Thyroid gland (tissue), 4 donors: ENCODE data around the gene STRBP. TPM values are rescaled to one million over a fixed set of nuclear protein-coding genes. Genes with fewer than 3 reads are reported as not detected.
"Not testable (repeated sequence)": the region's sequence is repeated elsewhere in the genome, so short reads cannot be mapped to it uniquely, and the experiment has no call there.

ENCODE experiments used
- DNase-seq, 2 donors: peaks; one replicate each; pipeline ENCODE4 v3.0.0-alpha.2; 2019
- H3K27ac ChIP-seq, 3 donors: fragments of 200-600 bp; sonication (generic); 1 replicate in 2 of 3; 2 replicates in 1 of 3; pipeline ENCODE4 v1.5.1; 2016 to 2019; ENCODE audit warnings: mild to moderate bottlenecking in 1 of 3, moderate library complexity in 1 of 3
- H3K27me3 ChIP-seq: fragments of 200-600 bp; sonication (generic); one replicate; pipeline ENCODE4 v1.5.1; 2019
- H3K36me3 ChIP-seq, 2 donors: fragments of 200-600 bp; sonication (generic); one replicate each; pipeline ENCODE4 v1.5.1; 2016 to 2019
- H3K4me1 ChIP-seq, 2 donors: fragments of 200-600 bp; sonication (generic); one replicate each; pipeline ENCODE4 v1.5.1; 2017 to 2019
- H3K4me3 ChIP-seq, 3 donors: fragments of 200-600 bp; sonication (generic); replicated peaks in 1 of 3; 1 replicate in 2 of 3; 2 replicates in 1 of 3; pipeline ENCODE4 v1.5.1; 2016; ENCODE audit warnings: mild to moderate bottlenecking in 1 of 3
- H3K9me3 ChIP-seq: fragments of 200-600 bp; sonication (generic); one replicate; pipeline ENCODE4 v1.5.1; 2017
- CTCF ChIP-seq, 6 experiments: fragments of 200-600 bp in 3 of 6; fragments of 450-650 bp in 3 of 6; sonication (generic) in 3 of 6; IDR thresholded peaks; one replicate each; pipeline ENCODE4 v1.5.1; 2016 to 2019; ENCODE audit warnings: antibody characterized with exemption in 6 of 6, mild to moderate bottlenecking in 2 of 6, inconsistent platforms in 1 of 6, moderate library complexity in 1 of 6
- POLR2A ChIP-seq, 2 donors: fragments of 450-650 bp; IDR thresholded peaks; one replicate each; pipeline ENCODE4 v1.6.1; 2017; ENCODE audit warnings: antibody characterized with exemption in 2 of 2, mild to moderate bottlenecking in 2 of 2, moderate library complexity in 1 of 2
- WGBS, 2 donors: methylation state at CpG; one replicate each; pipeline ENCODE4 v1.1.5; 2017; 5-methylcytosine and 5-hydroxymethylcytosine counted together
- intact Hi-C: fragments of 100-400 bp; cut with DNase I; formaldehyde crosslinking; loops from one replicate; pipeline ENCODE4 v1.15.1; 2023
- total RNA-seq, 4 donors: library from RNA; depleted of rRNA; stranded (reverse); fragments of >200 nt; gene quantifications; one replicate each; pipeline ENCODE4 v1.2.3, GENCODE V29; 2016

The STRBP gene
- total RNA-seq, 4 donors from 2014 or later = 29.3 to 52.2 (median 43.9) TPM

- H3K36me3 ChIP-seq = no peaks in the 10 kb centered on the region
- H3K27me3 ChIP-seq = no peaks in the 10 kb centered on the region
- no peaks in the 10 kb centered on the region for H3K9me3 ChIP-seq
- no peak overlapping the region for H3K27ac ChIP-seq
- intact Hi-C loops = no loop called here
- no peak overlapping the region for H3K4me3 ChIP-seq
- DNase-seq = no peak
- TF ChIP-seq POLR2A (IDR thresholded peaks at IDR 0.05) (no peak), CTCF (IDR thresholded peaks at IDR 0.05) (no peak)
- peaks cover 21 to 24% of the 10 kb centered on the region in 2 donors for H3K4me1 ChIP-seq
- 83 to 85% methylated on average over 7 of the region's 7 CpGs for WGBS, 2 donors
These were observed 16.3 kb upstream of the STRBP start for GRCh38 chr9:123284656-123285055.

- H3K27ac ChIP-seq = peak overlapping the region; percentile 73 to 89 (median 83)
- H3K36me3 ChIP-seq = no peaks in the 10 kb centered on the region
- TF ChIP-seq CTCF (IDR thresholded peaks at IDR 0.05) (no peak), POLR2A (IDR thresholded peaks at IDR 0.05) (no peak)
- no peaks in the 10 kb centered on the region for H3K27me3 ChIP-seq
- WGBS, 2 donors = 92 to 95% methylated on average over 3 of the region's 3 CpGs
- no peak overlapping the region for H3K4me3 ChIP-seq
- no peaks in the 10 kb centered on the region for H3K9me3 ChIP-seq
- intact Hi-C loops = no loop called here
- no peak for DNase-seq
- peaks cover 21 to 24% of the 10 kb centered on the region in 2 donors for H3K4me1 ChIP-seq
These were observed 15.1 kb upstream of the STRBP start for GRCh38 chr9:123283455-123283854.

DNA sequence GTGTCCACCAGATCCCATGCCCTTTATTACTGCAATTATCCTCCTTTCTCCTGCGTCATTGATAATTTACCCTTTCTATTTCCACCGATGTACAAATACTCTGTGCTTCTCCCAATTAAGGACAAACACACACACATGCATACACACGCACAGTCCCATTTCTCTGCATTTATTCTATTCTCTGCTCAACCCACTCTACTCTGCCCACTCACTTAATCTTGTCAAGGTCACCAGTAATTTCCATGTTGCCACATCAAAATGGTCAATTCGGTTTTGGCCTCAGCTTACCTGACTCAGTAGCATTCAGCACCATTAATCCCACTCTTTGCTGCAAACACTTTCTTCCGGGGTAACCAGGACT, 14.6 kb upstream of the STRBP start:
- WGBS, 2 donors = 90 to 92% methylated on average over 5 of the region's 5 CpGs
- no peak for DNase-seq
- Histone ChIP-seq H3K9me3 (no peaks in the 10 kb centered on the region), H3K36me3 (no peaks in the 10 kb centered on the region), H3K27ac (peak overlapping the region; percentile 73 to 89 (median 83)), H3K27me3 (no peaks in the 10 kb centered on the region), H3K4me3 (no peak overlapping the region), H3K4me1 (peaks cover 21 to 24% of the 10 kb centered on the region in 2 donors)
- TF ChIP-seq POLR2A (IDR thresholded peaks at IDR 0.05) (no peak), CTCF (IDR thresholded peaks at IDR 0.05) (no peak)
- intact Hi-C loops = no loop called here

GRCh38 chr9:123282362-123283047, 14.1 kb upstream of the STRBP start:
- TF ChIP-seq POLR2A (IDR thresholded peaks at IDR 0.05) (peak in 1 of 2 donors; percentile 3), CTCF (IDR thresholded peaks at IDR 0.05) (no peak)
- Histone ChIP-seq H3K9me3 (no peaks in the 10 kb centered on the region), H3K27ac (peak overlapping the region; percentile 73 to 89 (median 83)), H3K4me3 (no peak overlapping the region), H3K27me3 (no peaks in the 10 kb centered on the region), H3K36me3 (no peaks in the 10 kb centered on the region), H3K4me1 (peaks cover 21 to 24% of the 10 kb centered on the region in 2 donors)
- intact Hi-C loops = no loop called here
- WGBS, 2 donors = 42 to 46% methylated on average over 10 of the region's 10 CpGs
- peak; percentile 90 to 91 for DNase-seq

DNA sequence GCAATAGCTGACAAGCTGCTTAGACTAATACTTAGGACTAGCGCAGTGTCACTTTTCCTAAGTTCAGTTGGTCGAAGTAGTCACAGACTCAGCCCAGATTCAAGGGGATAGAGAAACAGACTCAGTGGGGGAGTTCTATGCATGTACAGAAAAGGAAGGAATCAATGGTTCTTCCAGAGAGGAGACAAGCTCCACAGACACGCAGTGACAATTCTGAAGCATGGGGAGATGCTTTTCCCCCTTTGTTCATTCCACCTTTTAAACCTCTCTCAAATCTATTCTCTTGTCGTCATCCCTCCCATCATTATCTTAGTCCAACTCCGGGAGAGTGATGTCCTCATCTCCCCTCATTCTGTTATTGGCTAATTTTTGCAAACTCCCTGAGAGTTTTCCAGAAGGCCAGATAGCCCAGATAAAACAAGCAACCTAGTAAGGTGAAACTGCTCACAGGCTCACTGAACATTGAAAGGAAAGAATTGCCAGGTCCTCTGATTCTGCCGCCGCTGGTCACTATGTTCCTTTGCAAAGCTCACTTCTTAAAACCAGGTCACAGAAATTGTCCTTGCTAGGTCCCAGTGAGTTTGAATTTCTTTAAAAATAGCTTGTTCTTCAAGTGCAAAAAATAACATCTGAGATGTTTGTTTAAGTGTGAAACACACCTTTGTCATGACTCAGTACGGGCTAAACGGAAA, 13.4 kb upstream of the STRBP start:
- peak overlapping the region; percentile 73 to 89 (median 83) for H3K27ac ChIP-seq
- intact Hi-C loops = no loop called here
- no peaks in the 10 kb centered on the region for H3K9me3 ChIP-seq
- no peaks in the 10 kb centered on the region for H3K36me3 ChIP-seq
- peak; percentile 76 to 79 for DNase-seq
- peak in 1 of 2 donors; percentile 18 for TF ChIP-seq POLR2A (IDR thresholded peaks at IDR 0.05)
- no peak for TF ChIP-seq CTCF (IDR thresholded peaks at IDR 0.05)
- H3K27me3 ChIP-seq = no peaks in the 10 kb centered on the region
- H3K4me3 ChIP-seq = no peak overlapping the region
- 38 to 45% methylated on average over 9 of the region's 9 CpGs for WGBS, 2 donors
- peaks cover 21 to 24% of the 10 kb centered on the region in 2 donors for H3K4me1 ChIP-seq

DNA sequence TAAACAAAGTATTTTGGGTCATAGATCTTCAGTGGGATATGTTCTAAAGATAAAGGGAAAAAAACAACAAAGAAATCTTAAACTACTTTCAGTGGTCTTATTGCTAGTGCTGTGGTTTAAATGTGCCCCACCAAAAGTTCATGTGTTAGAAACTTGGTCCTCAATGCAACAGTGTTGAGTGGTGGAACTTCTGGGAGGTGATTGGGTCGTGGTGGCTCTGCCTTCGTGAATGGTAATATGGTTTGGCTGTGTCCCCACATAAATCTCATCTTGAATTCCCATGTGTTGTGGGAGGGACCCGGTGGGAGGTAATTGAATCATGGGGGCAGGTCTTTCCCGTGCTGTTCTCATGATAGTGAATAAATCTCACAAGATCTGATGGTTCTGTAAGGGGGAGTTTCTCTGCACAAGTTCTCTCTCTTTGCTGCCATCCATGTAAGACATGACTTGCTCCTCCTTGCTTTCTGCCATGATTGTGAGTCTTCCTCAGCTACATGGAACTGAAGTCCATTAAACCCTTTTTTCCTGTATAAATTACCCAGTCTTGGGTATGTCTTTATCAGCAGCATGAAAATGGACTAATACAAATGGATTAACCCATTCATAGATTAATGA, 10.6 kb upstream of the STRBP start:
- intact Hi-C loops, H3K27me3 ChIP-seq, H3K9me3 ChIP-seq, DNase-seq, H3K27ac ChIP-seq, H3K36me3 ChIP-seq, H3K4me3 ChIP-seq: not testable (repeated sequence)
- H3K4me1 ChIP-seq = peaks cover 21 to 24% of the 10 kb centered on the region in 2 donors
- WGBS, 2 donors = 86 to 88% methylated on average over 4 of the region's 4 CpGs
